HEK293 (cell line): ENCODE measurements around the gene SUPT5H.

Source experiments
- CTCF ChIA-PET: fragments of 350-600 bp; formaldehyde crosslinking; extraction: SDS; loops from one replicate; lab custom pipeline; 2021; ENCODE audit warnings: antibody characterized with exemption; lab: Yijun Ruan, JAX
- POLR2A ChIA-PET: fragments of 300-600 bp; formaldehyde crosslinking; extraction: SDS; loops from one replicate; lab custom pipeline; 2020; ENCODE audit warnings: antibody characterized with exemption, inconsistent platforms; lab: Yijun Ruan, JAX
- H3K27ac ChIP-seq: fragments of 200-500 bp; sonication (Bioruptor generic); 2 replicates; pipeline ENCODE4 v1.5.1; 2014; ENCODE audit warnings: low read depth, low read length, control low read depth, inconsistent platforms; ENCODE audit errors: extremely low read depth
- H3K36me3 ChIP-seq, 2 experiments: fragments of 200-500 bp in 1 of 2; sonication (Bioruptor generic) in 1 of 2; 1 replicate in 1 of 2; 2 replicates in 1 of 2; pipeline ENCODE4 v1.5.1; 2014 to 2017; ENCODE audit warnings: inconsistent platforms in 2 of 2, low read length in 2 of 2; ENCODE audit not compliant: control insufficient read depth in 2 of 2, insufficient read depth in 1 of 2
- H3K4me1 ChIP-seq: fragments of 200-500 bp; sonication (Bioruptor generic); 2 replicates; pipeline ENCODE4 v1.5.1; 2014; ENCODE audit warnings: mild to moderate bottlenecking, low read length, inconsistent platforms; ENCODE audit not compliant: control insufficient read depth, insufficient read depth
- H3K4me3 ChIP-seq: 2 replicates; pipeline ENCODE4 v1.5.1; 2011; ENCODE audit warnings: low read depth, mild to moderate bottlenecking, control low read depth, low read length, moderate library complexity
- H3K9me3 ChIP-seq: fragments of 200-500 bp; sonication (Bioruptor generic); 2 replicates; pipeline ENCODE4 v1.5.1; 2014; ENCODE audit warnings: low read depth, low read length, inconsistent platforms; ENCODE audit not compliant: control insufficient read depth, insufficient read depth
- BCL11B ChIP-seq: fragments of 450-650 bp; formaldehyde crosslinking; IDR thresholded peaks from 2 replicates; pipeline ENCODE4 v1.5.1; 2016; ENCODE audit warnings: low read depth, missing biosample characterization, missing genetic modification characterization
- GFI1B ChIP-seq: fragments of 450-650 bp; formaldehyde crosslinking; IDR thresholded peaks from 2 replicates; pipeline ENCODE4 v1.5.1; 2016; ENCODE audit warnings: missing biosample characterization, missing genetic modification characterization
- GLIS1 ChIP-seq: fragments of 450-650 bp; formaldehyde crosslinking; IDR thresholded peaks from 2 replicates; pipeline ENCODE4 v1.5.1; 2016; ENCODE audit warnings: missing biosample characterization, missing genetic modification characterization
- GLIS2 ChIP-seq: fragments of 450-650 bp; formaldehyde crosslinking; IDR thresholded peaks from 2 replicates; pipeline ENCODE4 v1.5.1; 2016; ENCODE audit warnings: missing biosample characterization, missing genetic modification characterization
- HIC1 ChIP-seq: fragments of 450-650 bp; formaldehyde crosslinking; IDR thresholded peaks from 2 replicates; pipeline ENCODE4 v1.5.1; 2016; ENCODE audit warnings: missing biosample characterization, missing genetic modification characterization
- KLF17 ChIP-seq: fragments of 450-650 bp; formaldehyde crosslinking; IDR thresholded peaks from 2 replicates; pipeline ENCODE4 v1.5.1; 2016; ENCODE audit warnings: missing biosample characterization, missing genetic modification characterization
- KLF8 ChIP-seq: fragments of 450-650 bp; formaldehyde crosslinking; IDR thresholded peaks from 2 replicates; pipeline ENCODE4 v1.5.1; 2016; ENCODE audit warnings: missing biosample characterization, missing genetic modification characterization
- KLF9 ChIP-seq: fragments of 450-650 bp; formaldehyde crosslinking; IDR thresholded peaks from 2 replicates; pipeline ENCODE4 v1.5.1; 2016; ENCODE audit warnings: missing biosample characterization, missing genetic modification characterization, low read depth
- MEIS1 ChIP-seq: sonication (generic); formaldehyde crosslinking; IDR thresholded peaks from 2 replicates; pipeline ENCODE4 v1.8.1; 2022; ENCODE audit warnings: missing genetic modification reagents, mild to moderate bottlenecking, borderline replicate concordance
- MZF1 ChIP-seq: fragments of 450-650 bp; formaldehyde crosslinking; IDR thresholded peaks from 2 replicates; pipeline ENCODE4 v1.5.1; 2017; ENCODE audit warnings: missing biosample characterization, missing genetic modification characterization, borderline replicate concordance
- PRDM6 ChIP-seq: fragments of 450-650 bp; formaldehyde crosslinking; IDR thresholded peaks from 2 replicates; pipeline ENCODE4 v1.5.1; 2017; ENCODE audit warnings: missing biosample characterization, missing genetic modification characterization
- SALL2 ChIP-seq: fragments of 450-650 bp; formaldehyde crosslinking; IDR thresholded peaks from 2 replicates; pipeline ENCODE4 v1.5.0; 2017; ENCODE audit warnings: missing biosample characterization, mild to moderate bottlenecking, missing genetic modification characterization, borderline replicate concordance
- SCRT1 ChIP-seq: fragments of 450-650 bp; formaldehyde crosslinking; IDR thresholded peaks from 2 replicates; pipeline ENCODE4 v1.5.1; 2016; ENCODE audit warnings: missing biosample characterization, missing genetic modification characterization, borderline replicate concordance
- SCRT2 ChIP-seq: fragments of 450-650 bp; formaldehyde crosslinking; IDR thresholded peaks from 2 replicates; pipeline ENCODE4 v1.5.1; 2016; ENCODE audit warnings: missing biosample characterization, missing genetic modification characterization
- SP2 ChIP-seq: fragments of 450-650 bp; formaldehyde crosslinking; IDR thresholded peaks from 2 replicates; pipeline ENCODE4 v1.5.1; 2016; ENCODE audit warnings: missing biosample characterization, missing genetic modification characterization
- ZIC2 ChIP-seq: fragments of 450-650 bp; formaldehyde crosslinking; IDR thresholded peaks from 2 replicates; pipeline ENCODE4 v1.5.1; 2016; ENCODE audit warnings: missing biosample characterization, missing genetic modification characterization
- ZNF169 ChIP-seq: fragments of 450-650 bp; formaldehyde crosslinking; IDR thresholded peaks from 2 replicates; pipeline ENCODE4 v1.5.1; 2016; ENCODE audit warnings: missing biosample characterization, missing genetic modification characterization
- ZNF341 ChIP-seq: fragments of 450-650 bp; formaldehyde crosslinking; IDR thresholded peaks from 2 replicates; pipeline ENCODE4; 2016; ENCODE audit warnings: low read depth, missing biosample characterization, missing genetic modification characterization
- ZNF362 ChIP-seq: fragments of 450-650 bp; formaldehyde crosslinking; IDR thresholded peaks from 2 replicates; pipeline ENCODE4 v1.5.1; 2016; ENCODE audit warnings: missing biosample characterization, missing genetic modification characterization
- ZNF404 ChIP-seq: fragments of 450-650 bp; formaldehyde crosslinking; IDR thresholded peaks from 2 replicates; pipeline ENCODE4 v1.5.1; 2017; ENCODE audit warnings: missing biosample characterization, missing genetic modification characterization
- ZNF555 ChIP-seq: fragments of 450-650 bp; formaldehyde crosslinking; conservative IDR thresholded peaks from 2 replicates; pipeline ENCODE4 v1.5.1; 2017; ENCODE audit warnings: missing biosample characterization, mild to moderate bottlenecking, missing genetic modification characterization, inconsistent platforms
- ZNF580 ChIP-seq: fragments of 450-650 bp; formaldehyde crosslinking; IDR thresholded peaks from 2 replicates; pipeline ENCODE4 v1.5.1; 2016; ENCODE audit warnings: missing biosample characterization, missing genetic modification characterization
- ZNF596 ChIP-seq: fragments of 450-650 bp; IDR thresholded peaks from 2 replicates; pipeline ENCODE4 v1.5.0; 2018; ENCODE audit warnings: missing biosample characterization, mild to moderate bottlenecking, missing genetic modification characterization, moderate library complexity
- ZNF600 ChIP-seq: fragments of 450-650 bp; formaldehyde crosslinking; IDR thresholded peaks from 2 replicates; pipeline ENCODE4 v1.5.1; 2016; ENCODE audit warnings: missing biosample characterization, missing genetic modification characterization
- ZNF704 ChIP-seq: fragments of 450-650 bp; formaldehyde crosslinking; IDR thresholded peaks from 2 replicates; pipeline ENCODE4 v1.5.1; 2016; ENCODE audit warnings: missing biosample characterization, missing genetic modification characterization
- ZNF843 ChIP-seq: fragments of 450-650 bp; formaldehyde crosslinking; IDR thresholded peaks from 2 replicates; pipeline ENCODE4 v1.5.1; 2016; ENCODE audit warnings: missing biosample characterization, missing genetic modification characterization
- ZSCAN30 ChIP-seq: fragments of 450-650 bp; IDR thresholded peaks from 2 replicates; pipeline ENCODE4 v1.5.1; 2018; ENCODE audit warnings: missing biosample characterization, mild to moderate bottlenecking, missing genetic modification characterization, moderate library complexity
- ZSCAN4 ChIP-seq: fragments of 450-650 bp; formaldehyde crosslinking; IDR thresholded peaks from 2 replicates; pipeline ENCODE4 v1.5.1; 2017; ENCODE audit warnings: missing biosample characterization, missing genetic modification characterization

Gene SUPT5H

GRCh38 chr19:39416152-39417120, 28.9 kb upstream of the SUPT5H start:
- H3K9me3 ChIP-seq, result no peaks in the 10 kb centered on the region
- ChIA-PET POLR2A (interaction anchor here (0.6 to 13.3 kb wide), 10 partner anchors 11 to 575 kb away, joined by 3 to 255 read pairs (median 4); partner anchors contain the start of genes MED29, PAF1, RPS16 and SUPT5H), CTCF (interaction anchor here (0.6 to 1.2 kb wide), 6 partner anchors 12 to 418 kb away, joined by 3 to 4 read pairs (median 3); no protein-coding TSS in a partner anchor)
- peaks cover 9% of the 10 kb centered on the region for H3K4me1 ChIP-seq
- H3K27ac ChIP-seq, result no peak overlapping the region
- no peak overlapping the region for H3K4me3 ChIP-seq
- H3K36me3 ChIP-seq, result peaks cover 56 to 57% of the 10 kb centered on the region in 2 experiments
- peak; percentile 39; the same call in 1 of the 2 replicates for TF ChIP-seq HIC1 (tag by site-specific recombination)
- no peak for TF ChIP-seq PRDM6
- TF ChIP-seq ZNF404 (tag by site-specific recombination), result no peak
- TF ChIP-seq ZNF704 (tag by site-specific recombination), result no peak
- no peak for TF ChIP-seq ZNF580 (tag by site-specific recombination)
- peak; percentile 20; the same call in 1 of the 2 replicates for TF ChIP-seq SP2 (tag by site-specific recombination)
- peak; percentile 22; the same call in 1 of the 2 replicates for TF ChIP-seq GLIS2
- peak; percentile 60; the same call in 1 of the 2 replicates for TF ChIP-seq KLF8 (tag by site-specific recombination)
- no peak for TF ChIP-seq MEIS1 (CRISPR knock-in tag)
- peak; percentile 92; the same call in 1 of the 2 replicates for TF ChIP-seq SCRT1 (tag by site-specific recombination)
- peak; percentile 96 for TF ChIP-seq SCRT2 (tag by site-specific recombination)
- TF ChIP-seq ZIC2, result peak; percentile 80
- 0 out of 2 replicates have a peak, but pooled peaks have one; percentile 24 for TF ChIP-seq BCL11B (tag by site-specific recombination)
- TF ChIP-seq ZSCAN30 (tag by site-specific recombination), result no peak
- no peak for TF ChIP-seq ZNF843 (tag by site-specific recombination)
- TF ChIP-seq ZNF169 (tag by site-specific recombination), result no peak
- TF ChIP-seq SALL2 (tag by site-specific recombination), result no peak
- peak; percentile 67 for TF ChIP-seq GLIS1
- TF ChIP-seq ZNF596, result no peak
- no peak for TF ChIP-seq MZF1 (tag by site-specific recombination)
- TF ChIP-seq KLF9 (tag by site-specific recombination), result 0 out of 2 replicates have a peak, but pooled peaks have one; percentile 40
- TF ChIP-seq ZNF600 (tag by site-specific recombination), result no peak
- TF ChIP-seq ZSCAN4 (tag by site-specific recombination), result no peak
- no peak for TF ChIP-seq GFI1B (tag by site-specific recombination)
- no peak for TF ChIP-seq ZNF362 (tag by site-specific recombination)
- TF ChIP-seq ZNF555, result no peak
- TF ChIP-seq KLF17 (tag by site-specific recombination), result no peak
- peak; percentile 23; the same call in 1 of the 2 replicates for TF ChIP-seq ZNF341 (tag by site-specific recombination)
